ENCODE measurements around the gene MMP3. TPM values are rescaled to one million over a fixed set of nuclear protein-coding genes. Genes with fewer than 3 reads are reported as not detected.

MMP3 gene
- total RNA-seq, 2 experiments from 2014 or later, result not detected

- Mint-ChIP-seq H3K9me3 (no peaks in the 10 kb centered on the region), H3K36me3 (ENCODE audit: low read depth) (no peaks in the 10 kb centered on the region), H3K27ac (no peak within 1 kb of the TSS), H3K27me3 (no peaks in the 10 kb centered on the region), H3K4me3 (no peak within 1 kb of the TSS), H3K4me1 (no peaks in the 10 kb centered on the region)
- no peak for DNase-seq
- ChIA-PET CTCF (no interaction called here), POLR2A (no interaction called here)
These were observed 45.2 kb downstream of the MMP3 start, which contains the start of gene MMP1 for GRCh38 chr11:102798012-102798746. Gene MMP1 (minus strand): TSS chr11:102798160. CDS start chr11:102798092, 68 bp downstream.

GRCh38 chr11:102794382-102794781 is 49.0 kb downstream of the MMP3 start:
- CTCF ChIA-PET, result no interaction called here
- POLR2A ChIA-PET, result no interaction called here
- no peaks in the 10 kb centered on the region for H3K4me1 Mint-ChIP-seq
- no peaks in the 10 kb centered on the region for H3K27me3 Mint-ChIP-seq
- DNase-seq, result no peak
- H3K9me3 Mint-ChIP-seq, result no peaks in the 10 kb centered on the region
- H3K36me3 Mint-ChIP-seq (ENCODE audit: low read depth), result no peaks in the 10 kb centered on the region
- H3K27ac Mint-ChIP-seq, result no peak overlapping the region
- no peak overlapping the region for H3K4me3 Mint-ChIP-seq

- Mint-ChIP-seq H3K27ac (no peak overlapping the region), H3K36me3 (ENCODE audit: low read depth) (no peaks in the 10 kb centered on the region), H3K4me1 (no peaks in the 10 kb centered on the region), H3K4me3 (no peak overlapping the region), H3K9me3 (no peaks in the 10 kb centered on the region), H3K27me3 (no peaks in the 10 kb centered on the region)
- DNase-seq, result no peak
- CTCF ChIA-PET, result no interaction called here
- POLR2A ChIA-PET, result no interaction called here
These were observed 49.6 kb downstream of the MMP3 start for GRCh38 chr11:102793677-102794290.

GRCh38 chr11:102792604-102793003 is 50.8 kb downstream of the MMP3 start:
- no peak overlapping the region for H3K27ac Mint-ChIP-seq
- CTCF ChIA-PET, result no interaction called here
- no peaks in the 10 kb centered on the region for H3K27me3 Mint-ChIP-seq
- H3K4me1 Mint-ChIP-seq, result no peaks in the 10 kb centered on the region
- POLR2A ChIA-PET, result no interaction called here
- H3K4me3 Mint-ChIP-seq, result no peak overlapping the region
- no peaks in the 10 kb centered on the region for H3K36me3 Mint-ChIP-seq (ENCODE audit: low read depth)
- no peaks in the 10 kb centered on the region for H3K9me3 Mint-ChIP-seq
- DNase-seq, result no peak

GRCh38 chr11:102791271-102792036 is 52.0 kb downstream of the MMP3 start:
- H3K36me3 Mint-ChIP-seq (ENCODE audit: low read depth), result no peaks in the 10 kb centered on the region
- no peaks in the 10 kb centered on the region for H3K27me3 Mint-ChIP-seq
- H3K27ac Mint-ChIP-seq, result no peak overlapping the region
- no peak overlapping the region for H3K4me3 Mint-ChIP-seq
- no peaks in the 10 kb centered on the region for H3K9me3 Mint-ChIP-seq
- CTCF ChIA-PET, result no interaction called here
- no peaks in the 10 kb centered on the region for H3K4me1 Mint-ChIP-seq
- POLR2A ChIA-PET, result no interaction called here
- DNase-seq, result no peak

- Mint-ChIP-seq H3K27me3 (no peaks in the 10 kb centered on the region), H3K4me1 (no peaks in the 10 kb centered on the region), H3K36me3 (ENCODE audit: low read depth) (no peaks in the 10 kb centered on the region), H3K4me3 (no peak overlapping the region), H3K27ac (no peak overlapping the region), H3K9me3 (no peaks in the 10 kb centered on the region)
- ChIA-PET POLR2A (no interaction called here), CTCF (no interaction called here)
- DNase-seq, result no peak
These were observed 54.9 kb downstream of the MMP3 start for GRCh38 chr11:102788334-102788995.

Other genes starting within 250 kb of the MMP3 start
- gene MMP20, start 218.3 kb downstream of the MMP3 start, total RNA-seq, result not detected
- gene MMP27, start 137.8 kb downstream of the MMP3 start, total RNA-seq, result not detected
- gene MMP8, start 118.7 kb downstream of the MMP3 start, total RNA-seq, result not detected
- gene MMP10, start 63.0 kb downstream of the MMP3 start, total RNA-seq, result not detected
- not detected for gene MMP1, start 45.4 kb downstream of the MMP3 start, total RNA-seq
- gene MMP12, start 31.4 kb upstream of the MMP3 start, total RNA-seq, result not detected
- not detected for gene MMP13, start 112.1 kb upstream of the MMP3 start, total RNA-seq
- 10 to 100 TPM; 22.1 to 24.9 TPM for gene DCUN1D5, start 248.6 kb upstream of the MMP3 start, total RNA-seq